ENCODE data around the gene UBLCP1. TPM values are rescaled to one million over a fixed set of nuclear protein-coding genes. Genes with fewer than 3 reads are reported as not detected.

The UBLCP1 gene
- total RNA-seq, 1 donor from 2014 or later: 15.0 TPM

GRCh38 chr5:159241946-159242552 lies 21.0 kb upstream of the UBLCP1 start:
- no peaks in the 10 kb centered on the region for H3K27me3 ChIP-seq
- TF ChIP-seq POLR2AphosphoS5 (IDR thresholded peaks at IDR 0.05; ENCODE audit: insufficient read depth in 1 of 2, low read depth in 1 of 2): no peak
- no peak for TF ChIP-seq POLR2A (IDR thresholded peaks at IDR 0.05)
- no peak for TF ChIP-seq CTCF (IDR thresholded peaks at IDR 0.05)
- H3K4me3 ChIP-seq: no peak overlapping the region
- H3K4me1 ChIP-seq: no peaks in the 10 kb centered on the region
- no peaks in the 10 kb centered on the region for H3K36me3 ChIP-seq
- H3K27ac ChIP-seq: no peak overlapping the region
- no peaks in the 10 kb centered on the region for H3K9me3 ChIP-seq
- intact Hi-C loops (cut with DNase I): no loop called here
- DNase-seq (ENCODE audit: extremely low spot score in 2 of 2): no peak

- no peaks in the 10 kb centered on the region for H3K36me3 ChIP-seq
- H3K27ac ChIP-seq: no peak overlapping the region
- H3K4me3 ChIP-seq: no peak overlapping the region
- intact Hi-C loops (cut with DNase I): no loop called here
- TF ChIP-seq POLR2AphosphoS5 (IDR thresholded peaks at IDR 0.05; ENCODE audit: insufficient read depth in 1 of 2, low read depth in 1 of 2) (no peak), CTCF (IDR thresholded peaks at IDR 0.05) (no peak), POLR2A (IDR thresholded peaks at IDR 0.05) (no peak)
- no peaks in the 10 kb centered on the region for H3K4me1 ChIP-seq
- no peaks in the 10 kb centered on the region for H3K27me3 ChIP-seq
- H3K9me3 ChIP-seq: no peaks in the 10 kb centered on the region
- no peak for DNase-seq (ENCODE audit: extremely low spot score in 2 of 2)
Observed at GRCh38 chr5:159242656-159243055, 20.4 kb upstream of the UBLCP1 start.

- Histone ChIP-seq H3K9me3 (no peaks in the 10 kb centered on the region), H3K36me3 (no peaks in the 10 kb centered on the region), H3K27me3 (no peaks in the 10 kb centered on the region), H3K27ac (no peak overlapping the region), H3K4me3 (no peak overlapping the region), H3K4me1 (no peaks in the 10 kb centered on the region)
- no peak for DNase-seq (ENCODE audit: extremely low spot score in 2 of 2)
- TF ChIP-seq POLR2A (IDR thresholded peaks at IDR 0.05): no peak
- TF ChIP-seq CTCF (IDR thresholded peaks at IDR 0.05): no peak
- intact Hi-C loops (cut with DNase I): no loop called here
Observed at GRCh38 chr5:159243385-159243784, 19.7 kb upstream of the UBLCP1 start.

- Histone ChIP-seq H3K27me3 (no peaks in the 10 kb centered on the region), H3K9me3 (no peaks in the 10 kb centered on the region), H3K27ac (no peak overlapping the region), H3K4me1 (no peaks in the 10 kb centered on the region), H3K36me3 (no peaks in the 10 kb centered on the region), H3K4me3 (no peak overlapping the region)
- TF ChIP-seq POLR2A (IDR thresholded peaks at IDR 0.05): no peak
- TF ChIP-seq POLR2AphosphoS5 (IDR thresholded peaks at IDR 0.05; ENCODE audit: insufficient read depth in 1 of 2, low read depth in 1 of 2): no peak
- TF ChIP-seq CTCF (IDR thresholded peaks at IDR 0.05): no peak
- no peak for DNase-seq (ENCODE audit: extremely low spot score in 2 of 2)
- intact Hi-C loops (cut with DNase I): no loop called here
Observed at GRCh38 chr5:159244163-159244562, 18.9 kb upstream of the UBLCP1 start.

GRCh38 chr5:159244890-159245289 lies 18.2 kb upstream of the UBLCP1 start:
- Histone ChIP-seq H3K36me3 (no peaks in the 10 kb centered on the region), H3K4me3 (no peak overlapping the region), H3K27ac (no peak overlapping the region), H3K27me3 (no peaks in the 10 kb centered on the region), H3K4me1 (no peaks in the 10 kb centered on the region), H3K9me3 (no peaks in the 10 kb centered on the region)
- intact Hi-C loops (cut with DNase I): no loop called here
- no peak for DNase-seq (ENCODE audit: extremely low spot score in 2 of 2)
- no peak for TF ChIP-seq POLR2A (IDR thresholded peaks at IDR 0.05)
- no peak for TF ChIP-seq CTCF (IDR thresholded peaks at IDR 0.05)
- TF ChIP-seq POLR2AphosphoS5 (IDR thresholded peaks at IDR 0.05; ENCODE audit: insufficient read depth in 1 of 2, low read depth in 1 of 2): no peak

All from vagina (tissue), 2 donors.